Ovary (tissue), 9 donors: ENCODE data around the gene NDUFS7. TPM values are rescaled to one million over a fixed set of nuclear protein-coding genes. Genes with fewer than 3 reads are reported as not detected.
A peak's percentile ranks its signal among the peaks of the same experiment; 100 is the strongest.

ENCODE experiments used
- DNase-seq, 5 donors: peaks; one replicate each; pipeline ENCODE4 v3.0.0-alpha.2; 2019 to 2020
- H3K27ac ChIP-seq, 2 donors: fragments of 200-600 bp; one replicate each; pipeline versions ENCODE4 v1.5.1 to v1.8.0; 2019 to 2022
- H3K27me3 ChIP-seq: fragments of 200-600 bp; one replicate; pipeline ENCODE4 v1.8.0; 2022
- H3K36me3 ChIP-seq: fragments of 200-600 bp; sonication (generic); one replicate; pipeline ENCODE4 v1.5.1; 2019
- H3K4me1 ChIP-seq: one replicate; pipeline ENCODE4 v1.8.1; 2013; ENCODE audit warnings: mild to moderate bottlenecking, moderate library complexity; ENCODE audit not compliant: insufficient read depth
- H3K4me3 ChIP-seq: fragments of 200-600 bp; sonication (generic); one replicate; pipeline ENCODE4 v1.5.1; 2017
- H3K9me3 ChIP-seq, 2 donors: fragments of 200-600 bp in 1 of 2; sonication (generic) in 1 of 2; one replicate each; pipeline versions ENCODE4 v1.5.1 to v1.8.1; 2013 to 2019; ENCODE audit warnings: mild to moderate bottlenecking in 1 of 2, moderate library complexity in 1 of 2
- CTCF ChIP-seq, 3 donors: fragments of 450-650 bp in 2 of 3; fragments of 200-600 bp in 1 of 3; IDR thresholded peaks; one replicate each; pipeline versions ENCODE4 v1.5.1 to v1.8.0; 2016 to 2022; ENCODE audit warnings: antibody characterized with exemption in 3 of 3, mild to moderate bottlenecking in 1 of 3
- EP300 ChIP-seq: sonication (generic); formaldehyde crosslinking; IDR thresholded peaks from one replicate; pipeline ENCODE4 v1.6.1; 2017; ENCODE audit warnings: antibody characterized with exemption
- POLR2A ChIP-seq: fragments of 450-650 bp; IDR thresholded peaks from one replicate; pipeline ENCODE4 v1.6.1; 2017; ENCODE audit warnings: antibody characterized with exemption, mild to moderate bottlenecking, moderate library complexity
- WGBS, 3 donors: extraction: QIAGEN DNeasy Blood & Tissue Kit in 1 of 3; methylation state at CpG; one replicate each; pipeline versions ENCODE4 v1.1.5 to v1.1.7; 2013 to 2017; 5-methylcytosine and 5-hydroxymethylcytosine counted together
- intact Hi-C, 4 donors: fragments of 100-400 bp; cut with DNase I; formaldehyde crosslinking; loops; one replicate each; pipeline versions ENCODE4 v1.11.0 to v1.15.1; 2022 to 2023
- polyA plus RNA-seq, 2 donors: library from polyadenylated mRNA; stranded (reverse); fragments of 200-250 nt in 1 of 2; fragments of 350-450 nt in 1 of 2; fragmentation: Illumina TruSeq in 1 of 2; extraction: RNeasy Lipid Tissue Mini Kit (QIAGEN cat#74804) in 1 of 2; gene quantifications; one replicate each; pipeline ENCODE4 v1.2.3, GENCODE V29; 2013 to 2014
- total RNA-seq, 7 donors: library from RNA; depleted of rRNA in 2 of 7; stranded (reverse); fragments of >200 nt in 2 of 7; fragmentation: NEBNext Ultra II Directional in 3 of 7; extraction: Animal tissue kit (Norgen Biotek cat#: 25700) in 3 of 7; gene quantifications; one replicate each; pipeline versions ENCODE4 v1.1.0 to v1.2.4, GENCODE V29; 2016 to 2023
- donor health status: DM: no; HTN: no; CAD: no; lungs with moderate emphysema.
- donor health status: DM: no; HTN: no; CAD: no.
- donor health status: Bipolar disorder and iron deficiency.
- donor health status: DM: yes; HTN: yes; CAD: no.
- donor health status: DM: no; HTN: no; CAD: no.
- donor health status: DM: yes; HTN: yes; CAD: no.

The NDUFS7 gene
- total and polyA plus RNA-seq, 9 donors = 0.72 to 112 (median 79.9) TPM

GRCh38 chr19:1402411-1403070 lies 18.8 kb downstream of the NDUFS7 start:
- Histone ChIP-seq H3K9me3 (no peaks in the 10 kb centered on the region), H3K36me3 (no peaks in the 10 kb centered on the region), H3K27me3 (no peaks in the 10 kb centered on the region), H3K27ac (no peak overlapping the region), H3K4me3 (no peak overlapping the region), H3K4me1 (peaks cover 19% of the 10 kb centered on the region)
- 52 to 54% (median 52%) methylated on average over 19 to 25 of the region's 25 CpGs for WGBS, 3 donors
- no peak for DNase-seq
- TF ChIP-seq POLR2A = no peak
- no peak for TF ChIP-seq CTCF (IDR thresholded peaks at IDR 0.05)
- no peak for TF ChIP-seq EP300
- intact Hi-C loops = no loop called here

GRCh38 chr19:1406774-1407527 lies 23.2 kb downstream of the NDUFS7 start:
- intact Hi-C loops = no loop called here
- peak overlapping the region; percentile 51 for H3K4me3 ChIP-seq
- TF ChIP-seq POLR2A = no peak
- TF ChIP-seq EP300 = no peak
- TF ChIP-seq CTCF (IDR thresholded peaks at IDR 0.05) = peak in 1 of 3 donors; percentile 27
- WGBS, 3 donors = 0 to 1% (median 0%) methylated on average over 30 to 72 of the region's 72 CpGs
- peaks cover 33% of the 10 kb centered on the region for H3K4me1 ChIP-seq
- no peaks in the 10 kb centered on the region for H3K36me3 ChIP-seq
- no peak overlapping the region for H3K27ac ChIP-seq
- H3K27me3 ChIP-seq = no peaks in the 10 kb centered on the region
- peak; percentile 99 to 100 (median 99) for DNase-seq
- no peaks in the 10 kb centered on the region for H3K9me3 ChIP-seq

- DNase-seq = peak; percentile 53 to 77 (median 74)
- Histone ChIP-seq H3K27ac (peak within 1 kb of the TSS; percentile 55 to 75), H3K4me3 (peak within 1 kb of the TSS; percentile 87), H3K36me3 (no peaks in the 10 kb centered on the region), H3K9me3 (no peaks in the 10 kb centered on the region), H3K4me1 (peaks cover 37% of the 10 kb centered on the region), H3K27me3 (no peaks in the 10 kb centered on the region)
- intact Hi-C loops = no loop called here
- WGBS, 3 donors = 0 to 3% (median 1%) methylated on average over 6 to 118 of the region's 121 CpGs
- TF ChIP-seq POLR2A = peak; percentile 39
- no peak for TF ChIP-seq CTCF (IDR thresholded peaks at IDR 0.05)
- no peak for TF ChIP-seq EP300
Measured at GRCh38 chr19:1407528-1408299, 24.0 kb downstream of the NDUFS7 start, which contains the start of gene DAZAP1. TSS of gene DAZAP1 (plus strand) at chr19:1407586. CDS start at chr19:1407774, 188 bp downstream.
